K562 (cell line): ENCODE results near the gene LRRTM2. TPM values are rescaled to one million over a fixed set of nuclear protein-coding genes. Genes with fewer than 3 reads are reported as not detected.

Experiments used
- ATAC-seq: fragments of 200-7000 bp; cut with Tn5 transposase; 3 replicates; pipeline ENCODE4 v1.9.1; 2020; ENCODE audit warnings: moderate library complexity
- BruUV-seq: library from RNA; stranded (reverse); fragments of 400-500 nt; replicated peaks from 2 replicates; lab custom pipeline; 2021; lab: Mats Ljungman, UMichigan
- CTCF ChIA-PET: fragments of 300-600 bp; formaldehyde crosslinking; extraction: SDS; loops from one replicate; lab custom pipeline; 2021; ENCODE audit warnings: low intra/inter-chr PET ratio; lab: Yijun Ruan, JAX
- POLR2A ChIA-PET: fragments of 300-600, 350-650 bp; sonication (Branson Sonifier 250); formaldehyde crosslinking; extraction: SDS; loops from one replicate; lab custom pipeline; 2021; ENCODE audit warnings: antibody characterized with exemption, inconsistent platforms; lab: Yijun Ruan, JAX
- DNase-seq, 4 experiments: peaks; one replicate each; pipeline versions ENCODE4 v3.0.0 to v3.0.0-alpha.2; 2011 to 2018; ENCODE audit warnings: low spot score in 3 of 4, mixed read lengths in 3 of 4; ENCODE audit errors: extremely low read depth in 1 of 4
- FAIRE-seq: peaks from 2 replicates; lab custom pipeline; 2011; peaks lifted over from hg19 to GRCh38; lab: Jason Lieb, UNC
- H2AFZ ChIP-seq: 2 replicates; pipeline ENCODE4 v1.6.0; 2011; ENCODE audit warnings: low read depth, low read length, control low read depth, inconsistent platforms
- H3K27ac ChIP-seq: fragments of 200-600 bp; 3 replicates; pipeline ENCODE4 v1.8.0; 2011; ENCODE audit warnings: low read depth, mild to moderate bottlenecking, control low read depth, inconsistent platforms, low read length, moderate library complexity, mixed read lengths; ENCODE audit errors: extremely low read depth
- H3K27me3 ChIP-seq, 2 experiments: fragments of 300-600 bp in 1 of 2; 2 replicates in 1 of 2; 3 replicates in 1 of 2; pipeline versions ENCODE4 v1.6.0 to v1.8.0; 2011; ENCODE audit warnings: inconsistent platforms in 2 of 2, low read length in 2 of 2, mild to moderate bottlenecking in 1 of 2, mixed read lengths in 1 of 2, moderate library complexity in 1 of 2; ENCODE audit not compliant: control insufficient read depth in 2 of 2, insufficient read depth in 2 of 2
- H3K36me3 ChIP-seq: fragments of 300-600 bp; 3 replicates; pipeline ENCODE4 v1.8.0; 2011; ENCODE audit warnings: mild to moderate bottlenecking, low read length, inconsistent platforms; ENCODE audit not compliant: control insufficient read depth, insufficient read depth
- H3K4me1 ChIP-seq, 2 experiments: fragments of 200-600 bp in 1 of 2; replicated peaks in 1 of 2; 2 replicates in 1 of 2; 3 replicates in 1 of 2; pipeline versions ENCODE4 v1.5.1 to v1.8.0; 2011; ENCODE audit warnings: inconsistent platforms in 2 of 2, low read length in 2 of 2, mild to moderate bottlenecking in 1 of 2, mixed read lengths in 1 of 2, moderate library complexity in 1 of 2; ENCODE audit not compliant: control insufficient read depth in 2 of 2, insufficient read depth in 2 of 2
- H3K4me2 ChIP-seq: 2 replicates; pipeline ENCODE4 v1.6.1; 2011; ENCODE audit warnings: low read length, control low read depth, inconsistent platforms, mixed read lengths; ENCODE audit not compliant: insufficient read depth
- H3K4me3 ChIP-seq: fragments of 200-600 bp; sonication (generic), shearing (Covaris generic); 2 replicates; pipeline ENCODE4 v1.5.1; 2016; ENCODE audit warnings: control low read depth, inconsistent platforms
- H3K79me2 ChIP-seq: fragments of 200-600 bp; 3 replicates; pipeline ENCODE4 v1.8.0; 2011; ENCODE audit warnings: low read length, inconsistent platforms; ENCODE audit not compliant: control insufficient read depth, insufficient read depth
- H3K9ac ChIP-seq, 2 experiments: 2 replicates each; pipeline versions ENCODE4 v1.6.0 to v1.6.1; 2011; ENCODE audit warnings: low read depth in 2 of 2, low read length in 2 of 2, control low read depth in 1 of 2, inconsistent platforms in 1 of 2, mild to moderate bottlenecking in 1 of 2, mixed read lengths in 1 of 2; ENCODE audit not compliant: insufficient read depth in 1 of 2
- H3K9me1 ChIP-seq: one replicate; pipeline ENCODE4 v1.6.0; 2011; ENCODE audit warnings: inconsistent platforms, mild to moderate bottlenecking, low read length, moderate library complexity; ENCODE audit not compliant: control insufficient read depth, insufficient read depth
- H3K9me3 ChIP-seq: replicated peaks from 2 replicates; pipeline ENCODE4 v1.5.1; 2011; ENCODE audit warnings: low read depth, low read length, inconsistent platforms; ENCODE audit not compliant: control insufficient read depth, insufficient read depth
- H4K20me1 ChIP-seq: replicated peaks from 2 replicates; pipeline ENCODE4 v1.6.1; 2011; ENCODE audit warnings: low read length, inconsistent platforms, mixed read lengths; ENCODE audit not compliant: control insufficient read depth, insufficient read depth
- CUX1 ChIP-seq: fragments of 200-800 bp; sonication (Bioruptor generic); IDR thresholded peaks from 2 replicates; pipeline ENCODE4 v1.6.1; 2016; ENCODE audit warnings: missing genetic modification characterization, missing compliant biosample characterization
- KDM5B ChIP-seq: fragments of 200-600 bp; sonication (generic); IDR thresholded peaks from 2 replicates; pipeline ENCODE4 v1.6.1; 2012; ENCODE audit warnings: low read depth, mild to moderate bottlenecking, moderate library complexity, low read length, control low read depth, inconsistent platforms; ENCODE audit not compliant: insufficient replicate concordance
- TAF15 ChIP-seq: fragments of 200-400 bp; formaldehyde crosslinking; IDR thresholded peaks from 2 replicates; pipeline ENCODE4 v1.6.1; 2017; ENCODE audit warnings: mild to moderate bottlenecking, low read depth, low read length, moderate library complexity
- XRCC3 ChIP-seq: fragments of 450-650 bp; IDR thresholded peaks from 2 replicates; pipeline ENCODE4 v1.6.1; 2017; ENCODE audit warnings: mild to moderate bottlenecking, moderate library complexity
- ZNF143 ChIP-seq: sonication (generic); formaldehyde crosslinking; IDR thresholded peaks from 2 replicates; pipeline ENCODE4 v1.9.0; 2022; ENCODE audit warnings: mild to moderate bottlenecking, missing genetic modification reagents
- ZNF184 ChIP-seq: sonication (generic); formaldehyde crosslinking; IDR thresholded peaks from 2 replicates; pipeline ENCODE4 v1.5.0; 2020; ENCODE audit warnings: missing genetic modification reagents
- ZNF583 ChIP-seq: fragments of 250-450 bp; sonication (Bioruptor Pico); IDR thresholded peaks from 2 replicates; pipeline ENCODE4 v1.4.0; 2020
- WGBS: fragments of 100-300 bp; shearing (Covaris generic); methylation state at CpG from one replicate; pipeline ENCODE4 v1.1.6; 2016; ENCODE audit warnings: low coverage, mixed read lengths; ENCODE audit not compliant: insufficient coverage; ENCODE audit errors: missing lambda C conversion rate; 5-methylcytosine and 5-hydroxymethylcytosine counted together
- in situ Hi-C: fragments of 300-500 bp; cut with MboI; formaldehyde crosslinking; loops from 4 replicates; pipeline ENCODE4 v1.15.0; 2018; ENCODE audit warnings: inconsistent platforms, mixed read lengths
- intact Hi-C: fragments of 100-400 bp; cut with micrococcal nuclease; formaldehyde crosslinking; loops from 2 replicates; pipeline ENCODE4 v1.14.2; 2022
- polyA plus RNA-seq, 8 experiments: library from polyadenylated mRNA; depleted of rRNA in 4 of 8; stranded (reverse) in 5 of 8; unstranded in 3 of 8; fragments of >200 nt; fragmentation: Nextera tagmentation in 2 of 8; fragmentation: Illumina TruSeq in 1 of 8; extraction: Ambion mirVana in 2 of 8; extraction: Trizol in 1 of 8; gene quantifications; 2 replicates each; pipeline versions ENCODE4 v1.2.1 to v1.2.3, GENCODE V29; 2011 to 2014; ENCODE audit warnings: inconsistent platforms in 1 of 8, missing spikeins in 1 of 8
- total RNA-seq, 7 experiments: library from RNA; depleted of rRNA in 6 of 7; stranded (reverse); fragments of >200 nt in 6 of 7; fragmentation: Illumina TruSeq in 2 of 7; extraction: Trizol in 2 of 7; gene quantifications; 2 replicates each; pipeline versions ENCODE4 v1.2.1 to v1.2.3, GENCODE V29; 2011 to 2021; ENCODE audit warnings: low replicate concordance in 1 of 7

LRRTM2 gene
- total and polyA plus RNA-seq, 9 of the 15 experiments (the other 6 are each of a cell fraction or from before 2014, with no cell fraction given): under 0.01 to 0.07 (median 0.03) TPM; not detected in 4

- TF ChIP-seq ZNF143 (CRISPR knock-in tag) (no peak), TAF15 (no peak)
These were observed 8.1 kb upstream of the LRRTM2 start (continued) for GRCh38 chr5:138883211-138883610.

GRCh38 chr5:138878437-138879235, 3.5 kb upstream of the LRRTM2 start:
- 67% methylated on average over 6 of the region's 7 CpGs for WGBS
- Histone ChIP-seq H3K4me2 (no peak overlapping the region), H3K9me1 (no peaks in the 10 kb centered on the region), H2AFZ (no peak overlapping the region), H3K9ac (no peak overlapping the region), H3K4me3 (no peak overlapping the region), H3K36me3 (no peaks in the 10 kb centered on the region; the same call in 2 of the 3 replicates), H3K79me2 (peaks cover under 1% of the 10 kb centered on the region; the same call in 1 of the 3 replicates), H3K27me3 (no peaks in the 10 kb centered on the region), H3K4me1 (no peaks in the 10 kb centered on the region; a peak in 1 of 5 replicates), H3K27ac (no peak overlapping the region), H4K20me1 (0 out of 2 replicates have a peak, but pooled peaks cover 6% of the 10 kb centered on the region), H3K9me3 (no peaks in the 10 kb centered on the region)
- no peak for TF ChIP-seq KDM5B
- TF ChIP-seq XRCC3: no peak
- TF ChIP-seq ZNF184 (CRISPR knock-in tag): no peak
- no peak for TF ChIP-seq ZNF583 (CRISPR knock-in tag)
- TF ChIP-seq CUX1 (CRISPR knock-in tag): no peak
- in situ Hi-C loops: no loop called here
- ATAC-seq (no peak), DNase-seq (no peak), FAIRE-seq (no peak)
- intact Hi-C loops: no loop called here
- POLR2A ChIA-PET: interaction anchor here (0.7 to 1.2 kb wide), 4 partner anchors 9 to 25 kb away, joined by 3 to 6 read pairs (median 4); no protein-coding TSS in a partner anchor
- BruUV-seq: no TSS peak
- CTCF ChIA-PET: no interaction called here
